Measurements from ENCODE around the gene SERPINB2. TPM values are rescaled to one million over a fixed set of nuclear protein-coding genes. Genes with fewer than 3 reads are reported as not detected.

The SERPINB2 gene
- total RNA-seq, 1 experiment from 2014 or later, result 9.9 TPM

- ATAC-seq, result peak; percentile 79
- intact Hi-C loops (cut with micrococcal nuclease), result loop anchor here (1.0 to 10.0 kb wide), 5 partner anchors 21 to 829 kb away; no protein-coding TSS in a partner anchor
- Histone ChIP-seq H3K4me3 (ENCODE audit: low read length) (no peak overlapping the region), H3K27me3 (ENCODE audit: low read length) (no peaks in the 10 kb centered on the region), H3F3A (ENCODE audit: low read length, unreplicated experiment) (no peaks in the 10 kb centered on the region), H3K9me3 (ENCODE audit: low read length) (no peaks in the 10 kb centered on the region), H4K20me1 (ENCODE audit: low read length) (no peaks in the 10 kb centered on the region), H3K9me2 (replicated peaks; ENCODE audit: low read length) (no peaks in the 10 kb centered on the region), H3K4me1 (ENCODE audit: insufficient read depth, low read length) (peaks cover 9% of the 10 kb centered on the region; the same call in 1 of the 2 replicates), H3K79me2 (ENCODE audit: low read length) (no peaks in the 10 kb centered on the region), H3K9ac (ENCODE audit: low read length) (peak overlapping the region; percentile 61), H2AFZ (ENCODE audit: low read length) (0 out of 2 replicates have a peak overlapping the region, but pooled peaks have one; percentile 23), H3K4me2 (ENCODE audit: low read length) (no peak overlapping the region), H3K36me3 (ENCODE audit: low read depth, low read length) (no peaks in the 10 kb centered on the region), H3K27ac (ENCODE audit: low read length) (peak overlapping the region; percentile 67)
- peak; percentile 84 for DNase-seq
- POLR2A ChIA-PET (ENCODE audit: unreplicated experiment), result interaction anchor here (0.7 kb wide), 1 partner anchor 102 kb away, joined by 3 read pairs; no protein-coding TSS in a partner anchor
- CTCF ChIA-PET, result interaction anchor here (0.6 to 2.9 kb wide), 3 partner anchors 11 to 326 kb away, joined by 3 to 22 read pairs (median 4); no protein-coding TSS in a partner anchor
- no TSS peak for BruUV-seq (replicated peaks)
- TF ChIP-seq, protein P1, sequence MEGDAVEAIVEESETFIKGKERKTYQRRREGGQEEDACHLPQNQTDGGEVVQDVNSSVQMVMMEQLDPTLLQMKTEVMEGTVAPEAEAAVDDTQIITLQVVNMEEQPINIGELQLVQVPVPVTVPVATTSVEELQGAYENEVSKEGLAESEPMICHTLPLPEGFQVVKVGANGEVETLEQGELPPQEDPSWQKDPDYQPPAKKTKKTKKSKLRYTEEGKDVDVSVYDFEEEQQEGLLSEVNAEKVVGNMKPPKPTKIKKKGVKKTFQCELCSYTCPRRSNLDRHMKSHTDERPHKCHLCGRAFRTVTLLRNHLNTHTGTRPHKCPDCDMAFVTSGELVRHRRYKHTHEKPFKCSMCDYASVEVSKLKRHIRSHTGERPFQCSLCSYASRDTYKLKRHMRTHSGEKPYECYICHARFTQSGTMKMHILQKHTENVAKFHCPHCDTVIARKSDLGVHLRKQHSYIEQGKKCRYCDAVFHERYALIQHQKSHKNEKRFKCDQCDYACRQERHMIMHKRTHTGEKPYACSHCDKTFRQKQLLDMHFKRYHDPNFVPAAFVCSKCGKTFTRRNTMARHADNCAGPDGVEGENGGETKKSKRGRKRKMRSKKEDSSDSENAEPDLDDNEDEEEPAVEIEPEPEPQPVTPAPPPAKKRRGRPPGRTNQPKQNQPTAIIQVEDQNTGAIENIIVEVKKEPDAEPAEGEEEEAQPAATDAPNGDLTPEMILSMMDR (conservative IDR thresholded peaks at IDR 0.05; ENCODE audit: low read depth, low read length), result peak; percentile 82
- TF ChIP-seq EZH2 (IDR thresholded peaks at IDR 0.05; ENCODE audit: low read length, unreplicated experiment), result no peak
Measured at GRCh38 chr18:63844254-63844653, 43.3 kb upstream of the SERPINB2 start.

DNA sequence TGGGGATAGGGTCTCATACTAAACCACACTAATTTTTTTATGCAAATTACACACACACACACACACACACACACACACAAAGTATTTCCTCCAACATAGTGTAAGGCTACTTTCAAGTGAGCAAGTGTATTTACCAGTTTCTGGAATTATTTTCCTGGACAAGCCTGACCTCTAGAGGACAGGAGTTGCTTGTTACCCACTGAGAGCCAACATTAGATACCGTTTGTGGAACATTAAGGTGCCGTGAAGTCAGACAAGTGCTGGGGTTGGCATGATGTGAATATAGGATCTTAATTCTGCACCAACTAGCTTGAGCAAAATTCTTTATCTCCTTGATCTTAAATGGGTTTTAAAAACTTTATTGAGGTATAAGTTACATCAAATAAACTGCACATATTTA, 39.3 kb upstream of the SERPINB2 start:
- no peak overlapping the region for H3K4me3 ChIP-seq (ENCODE audit: low read length)
- CTCF ChIA-PET, result no interaction called here
- TF ChIP-seq EZH2 (IDR thresholded peaks at IDR 0.05; ENCODE audit: low read length, unreplicated experiment) (no peak), EZH2phosphoT487 (IDR thresholded peaks at IDR 0.05; ENCODE audit: borderline replicate concordance, low read length) (no peak)
- TF ChIP-seq, protein P1 (conservative IDR thresholded peaks at IDR 0.05; ENCODE audit: low read depth, low read length), result peak; percentile 85
- H3K27ac ChIP-seq (ENCODE audit: low read length), result no peak overlapping the region
- H3F3A ChIP-seq (ENCODE audit: low read length, unreplicated experiment), result no peaks in the 10 kb centered on the region
- POLR2A ChIA-PET (ENCODE audit: unreplicated experiment), result no interaction called here
- BruUV-seq (replicated peaks), result no TSS peak
- H4K20me1 ChIP-seq (ENCODE audit: low read length), result no peaks in the 10 kb centered on the region
- 0 out of 2 replicates have a peak overlapping the region, but pooled peaks have one; percentile 3 for H3K4me2 ChIP-seq (ENCODE audit: low read length)
- intact Hi-C loops (cut with micrococcal nuclease), result loop anchor here (1.0 to 10.0 kb wide), 6 partner anchors 107 to 833 kb away; no protein-coding TSS in a partner anchor
- H3K9me2 ChIP-seq (replicated peaks; ENCODE audit: low read length), result no peaks in the 10 kb centered on the region
- no peaks in the 10 kb centered on the region for H3K36me3 ChIP-seq (ENCODE audit: low read depth, low read length)
- peak; percentile 84 for DNase-seq
- H3K9me3 ChIP-seq (ENCODE audit: low read length), result no peaks in the 10 kb centered on the region
- peaks cover 5% of the 10 kb centered on the region; the same call in 1 of the 2 replicates for H3K4me1 ChIP-seq (ENCODE audit: insufficient read depth, low read length)
- H3K27me3 ChIP-seq (ENCODE audit: low read length), result no peaks in the 10 kb centered on the region
- H3K9ac ChIP-seq (ENCODE audit: low read length), result no peak overlapping the region
- peak; percentile 70 for ATAC-seq
- no peaks in the 10 kb centered on the region for H3K79me2 ChIP-seq (ENCODE audit: low read length)
- H2AFZ ChIP-seq (ENCODE audit: low read length), result peak overlapping the region; percentile 60

DNA sequence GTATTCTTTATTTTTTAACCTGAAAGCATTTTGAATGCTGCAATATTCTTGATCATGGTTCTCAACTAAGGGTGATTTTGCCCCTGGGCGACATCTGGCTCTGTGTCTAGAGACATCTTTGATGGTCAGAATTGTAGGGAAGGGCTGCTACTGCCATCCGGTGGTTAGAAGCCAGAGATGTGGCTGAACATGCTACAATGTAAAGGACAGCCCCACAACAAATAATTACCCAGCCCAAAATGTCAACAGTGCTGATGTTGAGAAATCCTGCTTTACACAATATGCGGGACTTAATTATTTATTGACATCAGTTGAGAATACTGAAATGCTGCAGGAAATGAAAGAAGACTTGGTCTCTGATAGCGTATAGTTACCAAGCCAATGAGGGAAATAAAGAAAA, 37.5 kb upstream of the SERPINB2 start:
- TF ChIP-seq, protein P1 (conservative IDR thresholded peaks at IDR 0.05; ENCODE audit: low read depth, low read length), result peak; percentile 84
- TF ChIP-seq EZH2phosphoT487 (IDR thresholded peaks at IDR 0.05; ENCODE audit: borderline replicate concordance, low read length), result no peak
- Histone ChIP-seq H3K79me2 (ENCODE audit: low read length) (no peaks in the 10 kb centered on the region), H3K9ac (ENCODE audit: low read length) (no peak overlapping the region), H3K9me2 (replicated peaks; ENCODE audit: low read length) (no peaks in the 10 kb centered on the region), H3K4me3 (ENCODE audit: low read length) (no peak overlapping the region), H3K4me2 (ENCODE audit: low read length) (no peak overlapping the region), H3K9me3 (ENCODE audit: low read length) (no peaks in the 10 kb centered on the region), H3K27ac (ENCODE audit: low read length) (no peak overlapping the region), H3K27me3 (ENCODE audit: low read length) (no peaks in the 10 kb centered on the region), H2AFZ (ENCODE audit: low read length) (no peak overlapping the region), H3K4me1 (ENCODE audit: insufficient read depth, low read length) (no peaks in the 10 kb centered on the region), H3F3A (ENCODE audit: low read length, unreplicated experiment) (no peaks in the 10 kb centered on the region), H3K36me3 (ENCODE audit: low read depth, low read length) (no peaks in the 10 kb centered on the region), H4K20me1 (ENCODE audit: low read length) (no peaks in the 10 kb centered on the region)
- CTCF ChIA-PET, result no interaction called here
- peak; percentile 79 for DNase-seq
- peak; percentile 91 for ATAC-seq
- POLR2A ChIA-PET (ENCODE audit: unreplicated experiment), result no interaction called here
- intact Hi-C loops (cut with micrococcal nuclease), result loop anchor here (1.0 to 2.0 kb wide), 2 partner anchors 86 to 129 kb away; no protein-coding TSS in a partner anchor
- no TSS peak for BruUV-seq (replicated peaks)

Data from PC-3 (cell line).